SK-N-MC (cell line): ENCODE measurements around the gene CEACAM1.
"Not testable (repeated sequence)": the region's sequence is repeated elsewhere in the genome, so short reads cannot be mapped to it uniquely, and the experiment has no call there.

Experiments used
- DNase-seq: peaks from one replicate; pipeline ENCODE4 v3.0.0-alpha.2; 2011; ENCODE audit warnings: low read depth, low spot score
- H3K27ac ChIP-seq: fragments of 200-600 bp; sonication (generic); 2 replicates; pipeline ENCODE4 v1.5.1; 2016; ENCODE audit warnings: mixed run types
- H3K36me3 ChIP-seq: fragments of 200-600 bp; sonication (generic); 2 replicates; pipeline ENCODE4 v1.6.1; 2017; ENCODE audit warnings: antibody characterized with exemption, low read length, mixed read lengths; ENCODE audit not compliant: insufficient read depth
- H3K4me3 ChIP-seq: fragments of 200-600 bp; sonication (generic); 2 replicates; pipeline ENCODE4 v1.5.1; 2016
- H3K9ac ChIP-seq: fragments of 200-600 bp; sonication (generic); 2 replicates; pipeline ENCODE4 v1.8.0; 2017; ENCODE audit warnings: mixed run types, mixed read lengths; ENCODE audit not compliant: insufficient read length
- H3K9me3 ChIP-seq: fragments of 200-600 bp; sonication (generic); 2 replicates; pipeline ENCODE4 v1.6.1; 2017; ENCODE audit warnings: low read depth, mild to moderate bottlenecking, antibody characterized with exemption, low read length, moderate library complexity, mixed read lengths
- EZH2 ChIP-seq: fragments of 200-600 bp; sonication (generic); IDR thresholded peaks from one replicate; pipeline ENCODE4 v1.6.1; 2017; ENCODE audit warnings: antibody characterized with exemption
- FOXP2 ChIP-seq: optimal IDR thresholded peaks from 2 replicates; pipeline ENCODE3; 2011; ENCODE audit warnings: mild to moderate bottlenecking, moderate library complexity; ENCODE audit not compliant: insufficient read depth; ENCODE audit errors: extremely low read length, control extremely low read depth
- POLR2AphosphoS5 ChIP-seq: IDR thresholded peaks from 2 replicates; pipeline ENCODE4 v1.6.1; 2012; ENCODE audit warnings: mild to moderate bottlenecking, low read depth, low read length, borderline replicate concordance

CEACAM1 gene

DNA sequence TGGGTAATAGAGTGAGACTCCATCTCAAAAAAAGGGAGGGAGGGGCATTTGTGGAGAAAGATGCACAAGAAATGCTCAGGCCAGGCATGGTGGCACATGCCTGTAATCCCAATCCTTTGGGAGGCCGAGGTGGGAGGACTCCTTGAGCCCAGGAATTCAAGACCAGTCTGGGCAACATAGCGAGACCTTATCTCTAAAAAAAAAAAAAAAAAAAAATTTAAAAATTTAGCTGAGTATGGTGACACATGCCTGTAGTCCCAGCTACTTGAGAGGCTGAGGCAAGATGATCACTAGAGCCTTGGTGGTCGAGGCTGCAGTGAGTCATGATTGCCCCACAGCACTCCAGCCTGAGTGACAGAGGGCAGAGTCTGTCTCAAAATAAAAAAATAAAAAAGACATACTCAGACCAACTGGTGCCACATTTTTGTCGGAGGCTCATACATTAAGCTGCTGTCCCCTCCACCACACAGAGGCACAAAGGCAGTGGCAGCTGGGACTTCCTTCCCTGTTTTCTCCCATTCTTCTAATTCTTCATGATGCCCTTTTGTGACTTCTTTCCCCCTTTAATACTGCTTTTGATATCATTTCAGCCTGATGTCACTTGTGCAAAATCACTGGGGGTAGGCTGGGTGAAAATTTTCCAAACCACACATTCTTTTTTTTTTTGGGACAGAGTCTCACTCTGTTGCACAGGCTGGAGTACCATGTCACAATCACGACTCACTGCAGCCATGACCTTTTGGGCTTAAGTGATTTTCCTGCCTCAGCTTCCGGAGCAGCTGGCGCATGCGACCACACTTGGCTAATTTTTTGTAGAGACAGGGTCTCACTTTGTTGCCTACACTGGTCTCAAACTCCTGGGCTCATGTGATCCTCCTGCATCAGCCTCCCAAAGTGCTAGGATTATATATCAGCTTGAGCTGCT, 58.7 kb downstream of the CEACAM1 start:
- Histone ChIP-seq H3K9me3 (no peaks in the 10 kb centered on the region), H3K9ac (no peak overlapping the region), H3K4me3 (no peak overlapping the region), H3K36me3 (no peaks in the 10 kb centered on the region), H3K27ac (no peak overlapping the region)
- TF ChIP-seq EZH2, result no peak
- TF ChIP-seq POLR2AphosphoS5, result no peak
- no peak for DNase-seq

DNA sequence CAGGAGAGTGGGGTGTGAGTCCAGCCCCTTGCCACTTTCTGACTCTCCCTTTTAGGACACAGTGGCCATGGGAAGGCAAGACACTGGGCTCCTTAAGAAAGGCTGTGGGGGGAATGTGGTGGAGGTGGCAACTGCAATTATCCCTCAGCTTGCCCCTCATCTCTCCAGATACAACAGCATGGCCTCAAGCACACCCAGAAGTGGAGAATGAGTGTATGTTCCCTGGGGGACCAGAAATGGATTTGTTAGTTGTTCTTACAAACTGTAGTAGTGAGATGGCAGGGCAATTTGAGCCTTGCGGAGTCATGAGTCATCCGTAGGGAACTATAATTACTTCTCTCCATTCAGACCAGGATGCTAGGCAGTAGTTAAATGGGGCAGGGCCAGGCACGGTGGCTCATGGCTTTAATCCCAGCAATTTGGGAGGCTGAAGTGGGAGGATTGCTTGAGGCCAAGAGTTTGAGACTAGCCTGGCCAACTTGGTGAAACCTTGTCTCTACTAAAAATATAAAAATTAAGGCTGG, 59.9 kb downstream of the CEACAM1 start:
- Histone ChIP-seq H3K4me3 (no peak overlapping the region), H3K36me3 (no peaks in the 10 kb centered on the region), H3K9me3 (no peaks in the 10 kb centered on the region), H3K27ac (no peak overlapping the region), H3K9ac (no peak overlapping the region)
- TF ChIP-seq FOXP2, result no peak
- TF ChIP-seq EZH2, result no peak
- no peak for TF ChIP-seq POLR2AphosphoS5
- DNase-seq, result no peak

DNA sequence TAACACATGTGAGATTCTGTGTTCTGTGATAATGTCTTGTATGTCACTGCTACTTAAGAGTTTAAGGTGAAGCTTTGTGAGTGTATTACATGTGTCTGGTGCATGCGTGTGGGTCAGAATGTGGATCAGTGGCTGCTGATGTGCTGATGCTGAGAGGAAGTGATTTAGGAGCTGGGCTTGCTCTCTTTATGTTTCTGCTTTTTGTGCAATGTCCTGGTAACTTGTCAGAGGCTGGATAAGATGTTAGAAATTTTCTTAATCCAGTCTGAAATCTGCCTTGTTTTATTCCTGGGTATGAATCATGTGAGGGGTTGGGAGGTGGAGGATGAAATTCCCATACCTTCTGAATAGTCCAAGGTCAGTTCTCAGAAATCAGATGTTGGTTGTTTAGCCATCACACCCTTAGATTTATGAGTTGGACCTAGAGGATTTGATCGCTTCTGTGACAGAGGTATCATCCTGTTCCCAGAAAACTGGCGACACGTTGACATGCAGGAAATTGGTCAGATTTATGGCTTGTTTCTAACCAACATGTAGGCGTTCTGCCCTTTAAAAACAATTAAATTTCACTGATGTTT, 61.0 kb downstream of the CEACAM1 start:
- Histone ChIP-seq H3K36me3 (no peaks in the 10 kb centered on the region), H3K9ac (no peak overlapping the region), H3K27ac (no peak overlapping the region), H3K9me3 (no peaks in the 10 kb centered on the region), H3K4me3 (no peak overlapping the region)
- TF ChIP-seq FOXP2 (no peak), POLR2AphosphoS5 (no peak), EZH2 (no peak)
- no peak for DNase-seq

DNA sequence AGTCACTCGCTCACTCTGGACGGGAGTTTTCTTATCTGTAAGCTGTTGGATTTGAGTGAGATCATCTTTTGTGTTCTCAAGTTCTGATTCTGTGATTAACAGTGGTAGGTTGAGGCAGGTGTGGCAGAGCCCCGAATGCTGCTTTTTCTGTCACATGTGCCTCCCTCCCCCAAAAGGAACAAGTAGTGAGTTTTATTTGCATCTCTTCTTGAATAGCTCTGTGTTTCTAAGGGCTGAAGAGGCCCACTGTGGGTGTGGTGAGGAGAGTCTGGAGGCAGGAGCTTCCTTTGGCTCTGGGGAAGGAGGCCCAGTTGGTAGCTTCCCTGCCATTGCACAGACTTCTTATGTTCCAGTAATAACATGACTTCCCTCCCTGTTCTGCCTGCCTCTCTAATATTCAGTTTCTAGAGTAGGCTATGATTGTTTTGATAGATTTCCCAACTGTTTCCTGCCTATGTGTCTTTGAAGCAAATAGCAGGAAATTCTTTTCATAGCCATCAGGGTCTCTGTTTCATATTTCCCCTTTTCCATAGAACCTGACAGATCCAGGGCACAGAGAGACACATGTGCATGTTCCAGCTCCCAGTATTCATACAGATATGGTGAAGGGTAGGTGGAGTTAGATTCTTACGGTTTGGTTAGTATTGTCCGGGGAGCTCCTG, 61.6 kb downstream of the CEACAM1 start:
- DNase-seq, result no peak
- no peaks in the 10 kb centered on the region for H3K36me3 ChIP-seq
- H3K4me3 ChIP-seq, result no peak overlapping the region
- TF ChIP-seq FOXP2 (no peak), POLR2AphosphoS5 (no peak)
- no peak overlapping the region for H3K27ac ChIP-seq
- H3K9me3 ChIP-seq, result no peaks in the 10 kb centered on the region
- H3K9ac ChIP-seq, result no peak overlapping the region

DNA sequence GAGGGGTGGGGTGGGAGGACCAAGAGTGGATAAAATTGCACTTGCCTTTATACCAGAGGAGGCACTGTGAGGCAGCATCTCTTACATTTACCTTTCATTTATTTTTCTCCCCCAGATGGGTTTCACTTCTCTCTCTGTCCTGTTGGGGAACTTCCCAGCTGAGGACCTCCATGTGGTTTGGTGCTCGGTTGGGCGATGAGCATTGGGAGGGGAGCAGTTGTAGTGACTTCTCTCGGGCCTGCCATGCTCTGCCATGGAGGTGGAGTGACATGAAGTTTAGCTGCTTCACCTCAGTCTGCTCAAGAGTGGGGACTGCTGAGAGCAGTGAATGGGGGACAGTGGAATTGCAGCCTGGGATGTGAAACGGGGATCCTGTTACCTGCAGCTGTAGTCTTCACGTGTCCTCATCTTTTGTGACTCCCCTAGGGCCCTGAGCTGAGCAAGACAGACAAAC, 62.4 kb downstream of the CEACAM1 start:
- no peaks in the 10 kb centered on the region for H3K9me3 ChIP-seq
- H3K36me3 ChIP-seq, result no peaks in the 10 kb centered on the region
- no peak overlapping the region for H3K4me3 ChIP-seq
- no peak for TF ChIP-seq FOXP2
- TF ChIP-seq POLR2AphosphoS5, result no peak
- no peak for TF ChIP-seq EZH2
- no peak for DNase-seq
- H3K27ac ChIP-seq, result no peak overlapping the region
- no peak overlapping the region for H3K9ac ChIP-seq

DNA sequence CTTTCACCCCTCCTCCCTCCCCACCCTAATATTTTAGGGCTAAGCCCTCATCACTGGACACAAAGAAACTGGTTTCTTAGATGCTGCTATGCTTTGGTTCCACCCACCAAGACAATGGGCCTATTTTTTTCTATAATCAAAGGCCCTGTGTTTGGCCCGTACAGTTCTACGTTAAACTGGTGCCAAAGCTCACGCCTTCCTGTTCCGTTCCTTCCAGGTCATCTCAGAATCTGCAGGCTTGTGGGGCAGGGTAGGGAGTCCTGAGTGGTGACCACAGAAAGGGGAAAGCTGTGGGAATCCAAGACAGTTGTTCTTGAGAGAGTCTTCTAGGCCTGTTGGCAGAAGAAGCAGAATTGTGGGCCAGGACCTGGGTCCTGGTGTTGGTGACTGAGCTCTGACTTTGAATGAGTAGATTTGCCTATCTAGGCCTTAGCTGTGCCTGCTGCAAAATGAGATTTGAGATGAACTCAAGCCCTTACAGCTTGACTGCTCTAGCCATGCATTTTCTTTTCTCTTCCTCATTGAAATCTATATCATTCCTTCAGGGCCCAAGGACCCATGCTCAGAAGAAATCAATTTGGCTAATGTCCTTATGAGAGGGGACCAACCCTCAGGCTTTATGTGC, 66.5 kb downstream of the CEACAM1 start:
- DNase-seq, result no peak
- Histone ChIP-seq H3K4me3 (no peak overlapping the region), H3K9ac (no peak overlapping the region), H3K9me3 (no peaks in the 10 kb centered on the region), H3K27ac (no peak overlapping the region), H3K36me3 (no peaks in the 10 kb centered on the region)
- TF ChIP-seq POLR2AphosphoS5 (no peak), EZH2 (no peak), FOXP2 (no peak)

DNA sequence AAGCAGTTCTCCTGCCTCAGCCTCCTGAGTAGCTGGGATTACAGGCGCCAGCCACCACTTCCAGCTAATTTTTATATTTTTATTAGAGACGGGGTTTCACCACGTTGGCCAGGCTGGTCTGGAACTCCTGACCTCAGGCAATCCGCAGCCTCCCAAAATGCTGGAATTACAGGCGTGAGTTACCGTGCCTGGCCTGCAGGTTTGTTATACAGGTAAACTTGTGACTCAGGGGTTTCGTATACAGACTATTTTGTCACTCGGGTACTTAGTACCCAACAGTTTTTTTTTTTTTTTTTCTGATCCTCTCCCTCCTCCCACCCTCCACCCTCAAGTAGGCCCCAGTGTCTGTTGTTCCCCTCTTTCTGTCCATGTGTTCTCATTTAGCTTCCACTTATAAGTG, 67.0 kb downstream of the CEACAM1 start:
- H3K4me3 ChIP-seq, H3K36me3 ChIP-seq, H3K9me3 ChIP-seq, DNase-seq, H3K27ac ChIP-seq, H3K9ac ChIP-seq: not testable (repeated sequence)

DNA sequence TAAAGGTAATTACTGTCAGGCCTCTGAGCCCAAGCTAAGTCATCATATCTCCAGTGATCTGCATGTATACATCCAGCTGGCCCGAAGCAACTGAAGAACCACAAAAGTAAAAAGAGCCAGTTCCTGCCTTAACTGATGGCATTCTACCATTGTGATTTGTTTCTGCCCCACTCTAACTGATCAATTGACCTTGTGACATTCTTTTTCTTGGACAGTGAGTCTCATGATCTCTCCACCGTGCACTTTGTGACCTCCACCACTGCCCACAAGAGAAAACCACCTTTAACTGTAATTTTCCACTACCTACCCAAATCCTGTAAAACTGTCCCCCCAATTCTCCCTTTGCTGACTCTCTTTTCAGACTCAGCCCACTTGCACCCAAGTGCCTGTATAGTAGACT, 68.4 kb downstream of the CEACAM1 start:
- no peak overlapping the region for H3K27ac ChIP-seq
- no peak for TF ChIP-seq POLR2AphosphoS5
- TF ChIP-seq FOXP2, result no peak
- TF ChIP-seq EZH2, result no peak
- DNase-seq, result no peak
- H3K36me3 ChIP-seq, result no peaks in the 10 kb centered on the region
- no peak overlapping the region for H3K9ac ChIP-seq
- no peak overlapping the region for H3K4me3 ChIP-seq
- H3K9me3 ChIP-seq, result no peaks in the 10 kb centered on the region
